Thoracic aorta endothelial cell (primary cell): Measurements from ENCODE around the gene THBS1. TPM values are rescaled to one million over a fixed set of nuclear protein-coding genes. Genes with fewer than 3 reads are reported as not detected.

Experiments
- total RNA-seq: library from RNA; depleted of rRNA; stranded (reverse); fragments of >200 nt; gene quantifications from 2 replicates; pipeline ENCODE4 v1.2.3, GENCODE V29; 2012

Gene THBS1
- total RNA-seq = 5,331 and 6,138 TPM in 2 replicates

GRCh38 chr15:39580485-39581241, at the start of gene THBS1:
TSS of gene THBS1 (plus strand) at chr15:39581079. CDS start at chr15:39581858, 779 bp downstream.

Other genes with a start within 250 kb of the THBS1 start
- gene FSIP1, start 201.8 kb downstream of the THBS1 start, total RNA-seq = 0.50 and 0.80 TPM in 2 replicates